HL-60 (cell line): ENCODE data around the gene ZFP1.
"Not testable (repeated sequence)": the region's sequence is repeated elsewhere in the genome, so short reads cannot be mapped to it uniquely, and the experiment has no call there.

ENCODE experiments used
- DNase-seq, 2 experiments: peaks; one replicate each; pipeline ENCODE4 v3.0.0-alpha.2; 2010 to 2020; ENCODE audit warnings: low read depth in 1 of 2, low spot score in 1 of 2
- H3K27ac ChIP-seq: fragments of 250-450 bp; sonication (Bioruptor Pico); replicated peaks from 2 replicates; pipeline ENCODE4 v1.5.1; 2020; ENCODE audit warnings: mild to moderate bottlenecking, moderate library complexity
- H3K27me3 ChIP-seq: fragments of 250-450 bp; sonication (Bioruptor Pico); 2 replicates; pipeline ENCODE4 v1.5.1; 2021; ENCODE audit warnings: mild to moderate bottlenecking, moderate library complexity; ENCODE audit not compliant: insufficient read depth, poor library complexity, severe bottlenecking
- H3K4me3 ChIP-seq: replicated peaks from 2 replicates; pipeline ENCODE4 v1.5.1; 2011; ENCODE audit warnings: mild to moderate bottlenecking, control low read depth, low read length; ENCODE audit not compliant: insufficient read depth
- CTCF ChIP-seq: IDR thresholded peaks from one replicate; pipeline ENCODE4 v1.5.1; 2011; ENCODE audit warnings: low read length, control low read depth, inconsistent platforms; ENCODE audit not compliant: insufficient read depth
- GABPA ChIP-seq: IDR thresholded peaks from 2 replicates; pipeline ENCODE4 v1.6.1; 2012; ENCODE audit warnings: low read depth
- POLR2AphosphoS5 ChIP-seq: IDR thresholded peaks from 2 replicates; pipeline ENCODE4 v1.6.1; 2012; ENCODE audit warnings: low read depth
- REST ChIP-seq: IDR thresholded peaks from 2 replicates; pipeline ENCODE4 v1.6.1; 2012; ENCODE audit warnings: low read depth; ENCODE audit not compliant: insufficient replicate concordance
- SPI1 ChIP-seq: IDR thresholded peaks from 2 replicates; pipeline ENCODE4 v1.6.1; 2012; ENCODE audit warnings: low read depth, mild to moderate bottlenecking, borderline replicate concordance

Gene ZFP1

GRCh38 chr16:75203667-75204409 is 55.5 kb downstream of the ZFP1 start:
- Histone ChIP-seq H3K27ac (no peak overlapping the region), H3K4me3 (no peak overlapping the region), H3K27me3 (no peaks in the 10 kb centered on the region)
- no peak for DNase-seq
- TF ChIP-seq REST: no peak
- no peak for TF ChIP-seq CTCF
- no peak for TF ChIP-seq SPI1
- TF ChIP-seq GABPA: no peak
- no peak for TF ChIP-seq POLR2AphosphoS5

- Histone ChIP-seq H3K27ac (no peak overlapping the region), H3K4me3 (no peak overlapping the region), H3K27me3 (no peaks in the 10 kb centered on the region)
- TF ChIP-seq SPI1 (no peak), GABPA (no peak), POLR2AphosphoS5 (no peak), CTCF (no peak), REST (no peak)
- no peak for DNase-seq
These were observed 56.1 kb downstream of the ZFP1 start for GRCh38 chr16:75204410-75204758.

- not testable (repeated sequence) for H3K27me3 ChIP-seq, DNase-seq
These were observed 56.6 kb downstream of the ZFP1 start for GRCh38 chr16:75204905-75205304.

GRCh38 chr16:75205438-75205837 is 57.1 kb downstream of the ZFP1 start:
- H3K27ac ChIP-seq, H3K27me3 ChIP-seq, DNase-seq, H3K4me3 ChIP-seq: not testable (repeated sequence)

More at GRCh38 chr16:75204905-75205304, 56.6 kb downstream of the ZFP1 start:
- not testable (repeated sequence) for H3K4me3 ChIP-seq, H3K27ac ChIP-seq

- H3K27me3 ChIP-seq, H3K27ac ChIP-seq, DNase-seq, H3K4me3 ChIP-seq: not testable (repeated sequence)
These were observed 57.8 kb downstream of the ZFP1 start for GRCh38 chr16:75205961-75206748.
